Measurements from ENCODE around the gene LNX2.

LNX2 gene

DNA sequence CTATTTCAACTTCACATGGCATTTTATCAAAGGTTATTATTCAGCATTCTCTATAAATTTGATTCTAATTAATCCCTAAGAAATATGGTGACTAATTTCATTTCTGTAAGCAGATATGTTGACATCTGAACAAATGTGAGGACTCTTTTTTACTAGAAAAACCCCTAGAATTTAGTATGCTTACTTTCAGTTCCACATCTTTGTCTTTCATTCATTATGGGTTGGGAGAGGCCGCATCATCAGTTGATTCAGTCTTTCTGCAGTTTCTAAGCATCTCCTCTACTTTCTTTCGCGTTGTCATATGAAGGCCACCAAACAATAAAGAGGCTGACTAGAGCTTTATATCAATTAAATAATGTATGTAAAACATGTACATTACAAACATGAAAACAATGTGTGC lies 114.5 kb downstream of the LNX2 start:
- DNase-seq (ENCODE audit: low spot score) = no peak
- FAIRE-seq = no peak

DNA sequence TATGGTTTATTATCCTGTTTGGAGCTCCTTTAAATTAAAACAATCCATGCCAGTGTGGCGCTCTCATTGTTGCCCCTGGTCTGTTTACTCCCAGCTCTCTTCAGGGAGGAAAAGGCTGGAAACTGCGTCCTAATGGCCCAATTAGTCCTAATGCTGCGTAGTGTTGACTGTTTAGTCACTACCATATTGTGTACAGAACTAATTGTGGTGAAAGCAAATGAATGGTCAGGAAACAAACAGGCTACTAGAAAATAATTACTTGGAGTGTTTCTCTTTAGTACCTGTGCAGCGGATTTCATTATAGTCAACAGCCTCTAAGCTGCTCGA lies 115.5 kb downstream of the LNX2 start:
- FAIRE-seq (no peak), DNase-seq (ENCODE audit: low spot score) (no peak)

DNA sequence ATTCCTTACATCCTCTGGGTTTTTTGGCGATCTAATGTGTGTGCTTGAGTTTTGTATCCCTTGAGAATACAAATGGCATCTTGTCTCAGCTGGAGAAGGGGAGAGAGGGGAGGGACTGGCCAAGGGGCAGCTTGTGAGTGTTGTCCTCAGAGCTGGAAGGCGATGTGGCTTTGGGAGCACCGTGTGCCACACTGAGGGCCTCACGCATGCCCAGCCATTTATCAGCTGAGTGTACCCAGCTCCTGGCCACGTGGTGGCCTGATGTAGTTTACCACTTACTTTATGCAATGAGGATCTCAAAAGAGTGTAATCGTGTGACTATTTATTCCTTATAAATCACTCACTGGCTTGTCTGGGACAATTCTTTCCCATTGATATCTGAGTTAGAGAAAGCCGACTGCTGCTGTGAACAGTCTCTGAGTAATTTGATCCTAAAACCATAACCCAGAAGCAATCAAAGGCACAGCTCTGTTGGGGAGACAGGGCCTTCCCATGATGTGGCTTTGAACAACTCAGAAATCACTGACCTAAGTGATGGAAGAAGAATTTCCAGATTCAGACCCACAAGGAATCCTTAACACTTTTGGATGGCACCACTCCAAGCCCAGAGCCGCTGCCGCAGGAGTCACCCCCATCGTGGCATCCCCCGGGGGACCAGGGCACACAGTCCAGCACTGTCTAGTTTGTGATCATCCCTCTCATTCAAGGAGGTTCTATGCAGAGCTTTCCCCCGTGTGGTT lies 116.0 kb downstream of the LNX2 start:
- DNase-seq (ENCODE audit: low spot score) (no peak), FAIRE-seq (no peak)

GRCh38 chr13:27500806-27501534 lies 119.4 kb downstream of the LNX2 start:
- FAIRE-seq = no peak
- peak; percentile 17 for DNase-seq (ENCODE audit: low spot score)

DNA sequence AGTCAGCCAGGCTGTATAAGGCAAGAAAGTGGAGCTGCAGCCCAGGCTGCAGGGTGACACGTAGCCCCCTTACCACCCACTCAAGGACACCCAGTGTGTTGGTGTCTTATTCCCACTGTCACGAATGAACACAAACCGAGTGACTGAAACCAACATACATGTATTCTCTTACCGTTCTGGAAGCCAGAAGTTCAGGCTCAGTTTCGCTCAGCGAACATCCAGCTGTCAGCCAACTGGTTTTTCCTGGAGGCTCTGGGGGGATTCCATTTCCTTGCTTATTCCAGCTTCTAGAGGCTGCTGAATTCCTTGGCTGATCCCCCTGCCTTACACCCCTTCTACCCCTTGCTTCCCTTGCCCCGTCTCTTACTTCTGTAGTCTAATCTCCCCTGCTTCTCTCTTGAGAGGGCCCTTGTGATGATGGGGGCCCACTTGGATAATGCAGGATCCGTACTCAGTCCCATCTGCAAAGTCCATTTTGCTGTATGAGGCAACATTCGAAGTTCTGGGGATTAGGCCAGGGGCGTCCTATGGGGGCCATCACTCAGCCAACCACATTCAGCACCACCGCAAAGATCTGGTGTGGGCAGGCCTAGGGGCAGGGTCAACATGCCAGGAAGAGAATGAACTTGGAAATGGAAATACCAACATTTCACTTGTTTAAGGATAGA lies 122.6 kb downstream of the LNX2 start:
- DNase-seq (ENCODE audit: low spot score) (no peak), FAIRE-seq (no peak)

DNA sequence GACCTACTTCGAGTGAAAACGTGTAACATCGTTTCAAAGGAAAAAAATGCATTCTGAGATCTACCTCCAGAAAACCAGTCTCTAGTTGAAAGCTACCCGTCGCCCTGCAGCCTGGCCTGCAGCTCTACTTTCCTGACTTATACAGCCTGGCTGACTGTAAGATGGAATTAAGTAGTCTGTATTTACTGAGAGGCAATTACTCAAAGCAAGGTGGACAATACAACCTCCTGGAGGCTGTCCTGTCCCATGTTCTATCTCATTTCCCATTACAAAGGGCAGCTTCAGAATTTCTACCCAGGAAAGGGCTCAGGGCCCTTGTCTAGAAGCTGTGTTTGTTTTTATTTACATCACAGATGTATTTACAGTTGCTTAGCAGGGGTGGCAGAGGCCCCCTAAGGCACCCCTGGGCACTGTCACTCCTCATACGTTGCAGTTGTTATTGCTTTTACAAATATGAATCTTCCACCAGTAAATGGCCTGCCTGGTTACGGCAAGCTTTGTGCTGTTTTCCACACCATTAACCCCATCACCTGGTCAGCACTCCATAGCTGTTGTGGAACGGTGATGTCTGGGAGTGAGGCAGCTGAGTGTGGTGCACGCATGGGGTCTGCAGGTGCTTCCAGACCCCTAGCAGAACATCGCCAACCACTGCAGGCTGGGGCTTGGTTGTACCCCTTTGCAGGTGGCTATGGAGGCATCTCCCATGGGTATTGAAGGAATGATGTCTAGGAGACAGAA lies 123.6 kb downstream of the LNX2 start:
- FAIRE-seq = no peak
- no peak for DNase-seq (ENCODE audit: low spot score)

- no peak for DNase-seq (ENCODE audit: low spot score)
- no peak for FAIRE-seq
Observed at GRCh38 chr13:27496006-27496405, 124.3 kb downstream of the LNX2 start.

Measured in urothelium cell line (cell line).